Ascending aorta (tissue), 2 donors: ENCODE data around the gene ARHGAP42. TPM values are rescaled to one million over a fixed set of nuclear protein-coding genes. Genes with fewer than 3 reads are reported as not detected.
A peak's percentile ranks its signal among the peaks of the same experiment; 100 is the strongest.

ENCODE experiments used
- DNase-seq, 2 donors: peaks; one replicate each; pipeline ENCODE4 v3.0.0-alpha.2; 2019; ENCODE audit warnings: low spot score in 2 of 2
- H3K27ac ChIP-seq, 2 donors: fragments of 200-600 bp; sonication (generic); one replicate each; pipeline ENCODE4 v1.5.1; 2016 to 2017; ENCODE audit warnings: mild to moderate bottlenecking in 1 of 2
- H3K27me3 ChIP-seq: fragments of 200-600 bp; sonication (generic); one replicate; pipeline ENCODE4 v1.5.1; 2017
- H3K36me3 ChIP-seq, 2 donors: fragments of 200-600 bp; sonication (generic); one replicate each; pipeline ENCODE4 v1.5.1; 2016
- H3K4me1 ChIP-seq, 2 donors: fragments of 200-600 bp; sonication (generic); one replicate each; pipeline ENCODE4 v1.5.1; 2016 to 2017; ENCODE audit warnings: mild to moderate bottlenecking in 1 of 2
- H3K4me3 ChIP-seq, 2 donors: fragments of 200-600 bp; sonication (generic); one replicate each; pipeline ENCODE4 v1.5.1; 2016 to 2017; ENCODE audit warnings: mild to moderate bottlenecking in 1 of 2
- H3K9me3 ChIP-seq, 2 donors: fragments of 200-600 bp; sonication (generic); one replicate each; pipeline ENCODE4 v1.5.1; 2016
- CTCF ChIP-seq, 3 experiments: fragments of 200-600 bp in 2 of 3; fragments of 450-650 bp in 1 of 3; sonication (generic) in 2 of 3; IDR thresholded peaks; one replicate each; pipeline ENCODE4 v1.5.1; 2016 to 2019; ENCODE audit warnings: antibody characterized with exemption in 3 of 3, mild to moderate bottlenecking in 1 of 3, moderate library complexity in 1 of 3
- intact Hi-C: fragments of 100-400 bp; cut with DNase I; formaldehyde crosslinking; loops from one replicate; pipeline ENCODE4 v1.15.1; 2023
- total RNA-seq: library from RNA; depleted of rRNA; stranded (reverse); fragments of >200 nt; gene quantifications from one replicate; pipeline ENCODE4 v1.1.0, GENCODE V29; 2016

ARHGAP42 gene
- total RNA-seq, 1 donor from 2014 or later = 4.7 TPM

DNA sequence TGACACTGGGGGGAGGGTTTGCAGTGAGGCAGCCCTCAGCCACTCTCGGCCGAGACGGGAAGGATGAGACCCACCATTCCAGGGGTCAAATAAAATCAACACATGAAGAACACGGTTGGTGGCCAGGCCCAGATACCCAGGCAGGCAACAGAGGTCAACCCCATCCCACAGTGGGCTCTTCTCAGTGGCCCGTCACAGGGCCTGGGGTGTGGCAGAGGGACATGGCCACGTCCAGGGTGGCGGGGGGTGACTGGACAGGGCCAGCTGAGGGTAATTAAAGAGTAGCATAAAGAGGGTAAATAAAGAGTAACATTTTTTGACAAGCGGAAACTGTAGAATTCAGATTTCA, 188.4 kb downstream of the ARHGAP42 start:
- Histone ChIP-seq H3K9me3 (no peaks in the 10 kb centered on the region), H3K36me3 (no peaks in the 10 kb centered on the region), H3K27me3 (no peaks in the 10 kb centered on the region), H3K27ac (no peak overlapping the region), H3K4me1 (peaks cover 0 to 4% of the 10 kb centered on the region in 2 donors), H3K4me3 (no peak overlapping the region)
- intact Hi-C loops = no loop called here
- DNase-seq = no peak
- TF ChIP-seq CTCF (IDR thresholded peaks at IDR 0.05) = no peak

- H3K4me1 ChIP-seq = peaks cover 0 to 4% of the 10 kb centered on the region in 2 donors
- H3K27me3 ChIP-seq = no peaks in the 10 kb centered on the region
- no peak for TF ChIP-seq CTCF (IDR thresholded peaks at IDR 0.05)
- H3K36me3 ChIP-seq = no peaks in the 10 kb centered on the region
- intact Hi-C loops = no loop called here
- peak overlapping the region in 1 of 2 donors; percentile 48 for H3K27ac ChIP-seq
- H3K9me3 ChIP-seq = no peaks in the 10 kb centered on the region
- no peak overlapping the region for H3K4me3 ChIP-seq
- DNase-seq = no peak
Observed at GRCh38 chr11:100876815-100877520, 189.9 kb downstream of the ARHGAP42 start.

- H3K4me3 ChIP-seq = no peak overlapping the region
- peaks cover 0 to 4% of the 10 kb centered on the region in 2 donors for H3K4me1 ChIP-seq
- H3K9me3 ChIP-seq = no peaks in the 10 kb centered on the region
- no peak for TF ChIP-seq CTCF (IDR thresholded peaks at IDR 0.05)
- no peaks in the 10 kb centered on the region for H3K36me3 ChIP-seq
- H3K27ac ChIP-seq = no peak overlapping the region
- no peaks in the 10 kb centered on the region for H3K27me3 ChIP-seq
- DNase-seq = no peak
- intact Hi-C loops = no loop called here
Observed at GRCh38 chr11:100878474-100878873, 191.4 kb downstream of the ARHGAP42 start.

- no peak for TF ChIP-seq CTCF (IDR thresholded peaks at IDR 0.05)
- Histone ChIP-seq H3K4me1 (no peaks in the 10 kb centered on the region), H3K36me3 (no peaks in the 10 kb centered on the region), H3K27me3 (no peaks in the 10 kb centered on the region), H3K9me3 (no peaks in the 10 kb centered on the region), H3K4me3 (no peak overlapping the region), H3K27ac (no peak overlapping the region)
- DNase-seq = no peak
- intact Hi-C loops = no loop called here
Observed at GRCh38 chr11:100882957-100883356, 195.9 kb downstream of the ARHGAP42 start.

DNA sequence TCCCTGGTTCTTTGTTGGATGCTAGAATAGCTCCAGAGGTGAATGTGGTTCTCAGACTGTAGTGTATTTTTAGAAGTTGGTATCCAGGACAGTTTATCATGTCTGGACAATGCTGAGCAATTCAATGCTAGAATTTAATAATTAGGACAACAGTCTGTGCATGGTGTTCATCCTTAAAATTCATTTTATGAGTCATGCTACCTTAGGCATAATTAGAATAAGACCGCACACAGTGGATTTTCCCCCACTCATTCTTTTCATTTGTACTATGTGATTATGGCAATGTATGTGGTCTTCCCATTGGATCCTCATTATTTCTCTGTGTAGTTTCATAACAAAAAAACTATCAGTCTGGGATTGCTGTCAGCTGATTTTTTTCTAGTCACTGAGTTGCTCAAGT, 196.7 kb downstream of the ARHGAP42 start:
- no peaks in the 10 kb centered on the region for H3K4me1 ChIP-seq
- no peak overlapping the region for H3K4me3 ChIP-seq
- H3K27me3 ChIP-seq = no peaks in the 10 kb centered on the region
- no peaks in the 10 kb centered on the region for H3K9me3 ChIP-seq
- no peaks in the 10 kb centered on the region for H3K36me3 ChIP-seq
- intact Hi-C loops = no loop called here
- DNase-seq = no peak
- TF ChIP-seq CTCF (IDR thresholded peaks at IDR 0.05) = no peak
- no peak overlapping the region for H3K27ac ChIP-seq

- Histone ChIP-seq H3K27ac (no peak overlapping the region), H3K4me1 (no peaks in the 10 kb centered on the region), H3K36me3 (no peaks in the 10 kb centered on the region), H3K9me3 (no peaks in the 10 kb centered on the region), H3K4me3 (no peak overlapping the region), H3K27me3 (no peaks in the 10 kb centered on the region)
- intact Hi-C loops = no loop called here
- DNase-seq = no peak
- TF ChIP-seq CTCF (IDR thresholded peaks at IDR 0.05) = no peak
Observed at GRCh38 chr11:100887659-100888058, 200.6 kb downstream of the ARHGAP42 start.
